WTC11 (cell line): ENCODE data around the gene NEURL1.

Experiments used
- CTCF ChIP-seq: fragments of 200-600 bp; IDR thresholded peaks from 2 replicates; pipeline ENCODE4 v1.8.0; 2022; ENCODE audit warnings: antibody characterized with exemption
- JAZF1 ChIP-seq: fragments of 250-450 bp; sonication (Bioruptor Pico); IDR thresholded peaks from 2 replicates; pipeline ENCODE4 v1.9.0; 2021; ENCODE audit warnings: moderate library complexity, mild to moderate bottlenecking, inconsistent platforms
- NFE2L1 ChIP-seq: sonication (generic); formaldehyde crosslinking; IDR thresholded peaks from 2 replicates; pipeline ENCODE4 v1.8.1; 2023; ENCODE audit warnings: missing genetic modification reagents
- NR1H2 ChIP-seq: sonication (generic); formaldehyde crosslinking; IDR thresholded peaks from 2 replicates; pipeline ENCODE4 v1.9.0; 2021; ENCODE audit warnings: mild to moderate bottlenecking, moderate library complexity, missing genetic modification reagents
- RELA ChIP-seq: sonication (generic); formaldehyde crosslinking; IDR thresholded peaks from 2 replicates; pipeline ENCODE4 v1.8.1; 2022; ENCODE audit warnings: missing genetic modification reagents, mild to moderate bottlenecking, borderline replicate concordance
- SMAD3 ChIP-seq: sonication (generic); formaldehyde crosslinking; IDR thresholded peaks from 2 replicates; pipeline ENCODE4 v1.8.0; 2022; ENCODE audit warnings: missing genetic modification reagents, mild to moderate bottlenecking, borderline replicate concordance

GRCh38 chr10:103554488-103555324 is 61.2 kb downstream of the NEURL1 start:
- TF ChIP-seq CTCF (no peak), JAZF1 (no peak), RELA (CRISPR knock-in tag) (no peak), NFE2L1 (CRISPR knock-in tag) (no peak), SMAD3 (CRISPR knock-in tag) (no peak), NR1H2 (CRISPR knock-in tag) (no peak)
